Lower leg skin (tissue), 3 donors: Measurements from ENCODE around the gene RPTOR.

Source experiments
- POLR2A ChIP-seq, 2 donors: fragments of 450-650 bp; IDR thresholded peaks; one replicate each; pipeline ENCODE4 v1.6.1; 2016 to 2017; ENCODE audit warnings: antibody characterized with exemption in 2 of 2, mild to moderate bottlenecking in 1 of 2, moderate library complexity in 1 of 2
- TF ChIP-seq, protein P1 (sequence below), 3 donors: fragments of 450-650 bp; IDR thresholded peaks; one replicate each; pipeline ENCODE4 v1.5.1; 2016; ENCODE audit warnings: antibody characterized with exemption in 3 of 3, mild to moderate bottlenecking in 3 of 3, moderate library complexity in 2 of 3

DNA sequence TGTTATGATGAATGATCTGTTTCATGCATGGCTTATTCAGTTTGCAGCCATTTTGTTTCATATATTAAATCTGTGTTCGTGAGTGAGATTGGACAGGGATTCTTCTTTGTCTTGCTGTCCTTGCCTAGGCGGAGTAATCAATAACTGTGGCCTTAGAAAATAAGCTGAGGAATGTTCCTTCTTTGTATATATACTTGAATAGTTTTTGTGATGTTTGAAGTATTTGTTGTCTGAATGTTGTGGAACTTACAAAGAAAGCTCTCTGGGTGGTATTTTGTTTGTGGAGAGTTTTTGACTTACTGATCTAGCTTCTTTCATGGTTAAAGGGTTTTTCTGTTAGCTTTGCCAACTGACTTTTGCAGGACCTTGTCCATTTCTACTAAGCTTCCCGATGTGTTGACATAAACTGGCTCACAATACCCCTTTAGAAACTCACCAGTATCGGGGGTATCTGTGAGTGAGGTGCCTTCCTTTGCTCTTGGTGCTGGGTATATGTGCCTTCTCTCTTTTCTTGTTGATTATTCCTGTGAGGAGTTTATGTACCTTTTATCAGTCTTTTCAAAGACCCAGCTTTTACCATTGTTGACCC lies 166.2 kb downstream of the RPTOR start:
- TF ChIP-seq POLR2A (IDR thresholded peaks at IDR 0.05): no peak
- TF ChIP-seq, protein P1, sequence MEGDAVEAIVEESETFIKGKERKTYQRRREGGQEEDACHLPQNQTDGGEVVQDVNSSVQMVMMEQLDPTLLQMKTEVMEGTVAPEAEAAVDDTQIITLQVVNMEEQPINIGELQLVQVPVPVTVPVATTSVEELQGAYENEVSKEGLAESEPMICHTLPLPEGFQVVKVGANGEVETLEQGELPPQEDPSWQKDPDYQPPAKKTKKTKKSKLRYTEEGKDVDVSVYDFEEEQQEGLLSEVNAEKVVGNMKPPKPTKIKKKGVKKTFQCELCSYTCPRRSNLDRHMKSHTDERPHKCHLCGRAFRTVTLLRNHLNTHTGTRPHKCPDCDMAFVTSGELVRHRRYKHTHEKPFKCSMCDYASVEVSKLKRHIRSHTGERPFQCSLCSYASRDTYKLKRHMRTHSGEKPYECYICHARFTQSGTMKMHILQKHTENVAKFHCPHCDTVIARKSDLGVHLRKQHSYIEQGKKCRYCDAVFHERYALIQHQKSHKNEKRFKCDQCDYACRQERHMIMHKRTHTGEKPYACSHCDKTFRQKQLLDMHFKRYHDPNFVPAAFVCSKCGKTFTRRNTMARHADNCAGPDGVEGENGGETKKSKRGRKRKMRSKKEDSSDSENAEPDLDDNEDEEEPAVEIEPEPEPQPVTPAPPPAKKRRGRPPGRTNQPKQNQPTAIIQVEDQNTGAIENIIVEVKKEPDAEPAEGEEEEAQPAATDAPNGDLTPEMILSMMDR (IDR thresholded peaks at IDR 0.05): no peak
